Keratinocyte (primary cell): ENCODE measurements around the gene SLC39A13.

Experiments
- CTCF ChIP-seq, 3 experiments: IDR thresholded peaks in 1 of 3; conservative IDR thresholded peaks in 1 of 3; optimal IDR thresholded peaks in 1 of 3; 2 replicates in 2 of 3; 3 replicates in 1 of 3; pipeline versions ENCODE3 to v1.5.1; 2011; ENCODE audit warnings: low read length in 3 of 3, mild to moderate bottlenecking in 3 of 3, moderate library complexity in 2 of 3, control low read depth in 1 of 3, inconsistent platforms in 1 of 3; ENCODE audit not compliant: insufficient read depth in 2 of 3; ENCODE audit errors: extremely low read depth in 1 of 3
- EZH2 ChIP-seq: IDR thresholded peaks from one replicate; pipeline ENCODE4 v1.6.1; 2012; ENCODE audit warnings: inconsistent platforms, mild to moderate bottlenecking, low read length, moderate library complexity

GRCh38 chr11:47389577-47390421 is 18.6 kb upstream of the SLC39A13 start:
- TF ChIP-seq CTCF (optimal IDR thresholded peaks at IDR 0.05 in 1 of 3, IDR thresholded peaks at IDR 0.05 in 1 of 3, conservative IDR thresholded peaks at IDR 0.05 in 1 of 3; ENCODE audit: extremely low read depth in 1 of 3, insufficient read depth in 2 of 3, low read length in 3 of 3) = no peak
- no peak for TF ChIP-seq EZH2
